ENCODE data around the gene RAB20.

The RAB20 gene

GRCh38 chr13:110525328-110526319 lies 35.9 kb downstream of the RAB20 start:
- peak overlapping the region; percentile 54 for H3K27ac ChIP-seq
- no peak for TF ChIP-seq CTCF (conservative IDR thresholded peaks at IDR 0.05)
- no peak for TF ChIP-seq ZFX (IDR thresholded peaks at IDR 0.05)

GRCh38 chr13:110524541-110525257 lies 36.8 kb downstream of the RAB20 start:
- H3K27ac ChIP-seq, result peak overlapping the region; percentile 54
- TF ChIP-seq CTCF (conservative IDR thresholded peaks at IDR 0.05) (no peak), ZFX (IDR thresholded peaks at IDR 0.05) (no peak)

DNA sequence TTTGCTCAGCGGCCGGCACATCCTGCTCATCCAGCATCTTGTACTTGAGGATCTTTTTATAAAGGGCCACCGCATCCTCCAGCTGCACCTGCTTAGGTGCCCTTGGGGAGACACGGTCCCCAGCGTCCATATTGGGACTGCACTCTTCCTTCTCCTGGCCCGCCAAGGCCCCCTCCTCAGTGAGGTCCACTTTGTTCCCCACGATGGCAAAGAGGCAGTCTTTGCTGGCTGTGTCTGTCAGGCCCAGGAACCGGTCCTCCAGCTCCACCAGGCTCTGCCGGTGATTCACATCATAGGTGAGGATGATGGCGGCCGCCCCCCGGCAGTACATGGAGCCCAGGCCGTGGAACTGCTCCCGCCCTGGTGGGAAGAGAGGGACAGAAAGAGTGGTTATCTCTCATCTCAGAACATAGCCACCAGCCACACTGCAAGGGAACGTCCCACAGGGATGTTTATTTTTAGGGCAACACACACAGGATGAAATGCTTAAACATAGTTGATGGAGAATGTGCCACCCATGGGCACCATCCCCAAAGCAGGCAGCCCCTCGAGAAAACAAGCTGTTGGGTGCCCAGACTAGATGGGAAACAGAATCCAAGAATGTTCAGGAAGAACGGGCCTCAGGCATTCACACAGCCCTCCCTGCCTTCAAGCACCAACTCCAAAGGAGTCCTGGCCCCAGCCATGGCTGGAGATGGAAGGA lies 37.5 kb downstream of the RAB20 start:
- no peak for TF ChIP-seq CTCF (conservative IDR thresholded peaks at IDR 0.05)
- no peak for TF ChIP-seq ZFX (IDR thresholded peaks at IDR 0.05)
- peak overlapping the region; percentile 54 for H3K27ac ChIP-seq

GRCh38 chr13:110523180-110523579 lies 38.3 kb downstream of the RAB20 start:
- H3K27ac ChIP-seq, result no peak overlapping the region
- TF ChIP-seq ZFX (IDR thresholded peaks at IDR 0.05), result no peak
- no peak for TF ChIP-seq CTCF (conservative IDR thresholded peaks at IDR 0.05)

DNA sequence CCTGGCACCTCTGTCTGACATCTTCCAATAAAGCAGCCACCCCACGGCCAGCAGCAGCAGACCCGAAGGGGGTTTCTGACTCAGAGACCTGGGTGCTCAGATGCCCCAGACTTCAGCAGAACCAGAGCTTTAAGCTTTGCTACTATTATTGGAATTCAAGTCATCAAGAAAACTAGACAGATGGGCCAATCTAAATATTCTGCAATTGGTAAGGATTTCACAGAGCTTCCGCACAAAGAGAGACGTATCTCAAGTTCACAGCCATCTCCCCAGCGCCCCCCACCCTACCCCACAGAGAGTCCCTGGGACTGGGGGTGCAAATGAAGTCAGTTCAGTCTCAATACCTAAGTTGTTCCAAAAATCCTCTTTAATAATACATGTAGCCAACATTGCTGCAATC lies 38.8 kb downstream of the RAB20 start:
- TF ChIP-seq CTCF (conservative IDR thresholded peaks at IDR 0.05) (no peak), ZFX (IDR thresholded peaks at IDR 0.05) (no peak)
- no peak overlapping the region for H3K27ac ChIP-seq

DNA sequence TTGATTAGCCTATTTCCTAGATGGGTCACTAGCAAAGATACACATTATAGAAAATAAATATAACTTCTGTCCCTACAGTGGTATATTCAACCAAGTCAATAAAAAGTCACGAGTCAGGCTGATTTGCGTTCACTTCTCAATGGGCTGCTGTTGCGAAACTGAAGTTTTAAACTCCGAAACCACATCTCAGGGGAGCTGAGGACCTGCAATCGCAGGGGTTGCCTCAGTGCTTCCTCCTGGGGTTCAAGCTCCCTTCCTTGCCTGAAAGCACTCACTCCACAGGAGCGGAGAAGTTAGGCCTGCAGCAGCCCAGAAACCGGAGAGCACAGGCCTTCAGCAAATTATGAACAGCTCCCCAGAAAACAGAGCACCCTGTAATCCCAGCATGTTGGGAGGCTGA lies 39.6 kb downstream of the RAB20 start:
- peak overlapping the region; percentile 47; the same call in 1 of the 2 replicates for H3K27ac ChIP-seq
- TF ChIP-seq CTCF (conservative IDR thresholded peaks at IDR 0.05), result no peak
- no peak for TF ChIP-seq ZFX (IDR thresholded peaks at IDR 0.05)

Data from C4-2B (cell line).